B cell (primary cell): ENCODE measurements around the gene SLC32A1. TPM values are rescaled to one million over a fixed set of nuclear protein-coding genes. Genes with fewer than 3 reads are reported as not detected.

Source experiments
- ATAC-seq: fragments of 200-7000 bp; cut with Tn5 transposase; one replicate; pipeline ENCODE4 v1.10.0; 2021; ENCODE audit warnings: low read depth, mild to moderate bottlenecking, moderate number of reproducible peaks, moderate library complexity
- CTCF ChIA-PET: fragments of 350-600 bp; sonication (Branson Sonifier 250); formaldehyde crosslinking; loops from one replicate; lab custom pipeline; 2021; ENCODE audit warnings: antibody characterized with exemption, inconsistent platforms; lab: Charles Lee
- POLR2A ChIA-PET: fragments of 350-600 bp; sonication (Branson Sonifier 250); formaldehyde crosslinking; loops from one replicate; lab custom pipeline; 2021; ENCODE audit warnings: antibody characterized with exemption; lab: Charles Lee
- DNase-seq: peaks from one replicate; pipeline ENCODE4 v3.0.0; 2013
- H2AFZ ChIP-seq: 2 replicates; pipeline ENCODE4 v1.6.1; 2012; ENCODE audit warnings: mild to moderate bottlenecking, low read depth, low read length; ENCODE audit not compliant: insufficient read depth, poor library complexity, severe bottlenecking
- H3K27ac ChIP-seq, 2 donors: 1 replicate in 1 of 2; 2 replicates in 1 of 2; pipeline ENCODE4 v1.5.1; 2012 to 2013; ENCODE audit warnings: low read length in 2 of 2, mild to moderate bottlenecking in 2 of 2, moderate library complexity in 1 of 2
- H3K27me3 ChIP-seq, 4 experiments: fragments of 200-600 bp in 1 of 4; sonication (generic) in 1 of 4; replicated peaks in 1 of 4; 1 replicate in 2 of 4; 2 replicates in 2 of 4; pipeline versions ENCODE4 v1.6.1 to v1.7.0; 2013 to 2016; ENCODE audit warnings: low read length in 3 of 4, mild to moderate bottlenecking in 2 of 4, mixed read lengths in 1 of 4, moderate library complexity in 1 of 4; ENCODE audit not compliant: insufficient read depth in 4 of 4, control insufficient read depth in 3 of 4; ENCODE audit errors: control extremely low read depth in 1 of 4
- H3K36me3 ChIP-seq, 2 experiments: replicated peaks in 1 of 2; 1 replicate in 1 of 2; 2 replicates in 1 of 2; pipeline versions ENCODE4 v1.6.1 to v1.7.1; 2013; ENCODE audit warnings: low read length in 1 of 2; ENCODE audit not compliant: insufficient read depth in 2 of 2, control insufficient read depth in 1 of 2; ENCODE audit errors: control extremely low read depth in 1 of 2, extremely low read depth in 1 of 2
- H3K4me1 ChIP-seq, 2 donors: fragments of 200-600 bp in 1 of 2; sonication (generic) in 1 of 2; 1 replicate in 1 of 2; 2 replicates in 1 of 2; pipeline versions ENCODE4 v1.5.1 to v1.6.1; 2013 to 2017; ENCODE audit warnings: low read length in 2 of 2; ENCODE audit not compliant: control insufficient read depth in 2 of 2, insufficient read depth in 2 of 2
- H3K4me2 ChIP-seq: replicated peaks from 2 replicates; pipeline ENCODE3; 2012; ENCODE audit warnings: mild to moderate bottlenecking, low read depth, low read length; ENCODE audit not compliant: poor library complexity, severe bottlenecking
- H3K4me3 ChIP-seq, 5 experiments: fragments of 200-600 bp in 1 of 5; sonication (generic) in 1 of 5; 1 replicate in 3 of 5; 2 replicates in 2 of 5; pipeline versions ENCODE4 v1.5.1 to v1.7.0; 2011 to 2016; ENCODE audit warnings: low read length in 4 of 5, mild to moderate bottlenecking in 4 of 5, low read depth in 2 of 5, control low read depth in 1 of 5, moderate library complexity in 1 of 5; ENCODE audit not compliant: insufficient read depth in 1 of 5; ENCODE audit errors: control extremely low read depth in 1 of 5, extremely low read depth in 1 of 5
- H3K79me2 ChIP-seq: fragments of 200-600 bp; sonication (generic); one replicate; pipeline ENCODE4 v1.6.0; 2016; ENCODE audit warnings: low read length; ENCODE audit not compliant: control insufficient read depth, insufficient read depth
- H3K9ac ChIP-seq: fragments of 200-600 bp; sonication (generic); 2 replicates; pipeline ENCODE4 v1.6.1; 2017; ENCODE audit warnings: mild to moderate bottlenecking, low read length, moderate library complexity
- H3K9me3 ChIP-seq, 3 donors: one replicate each; pipeline versions ENCODE4 v1.6.1 to v1.7.1; 2013; ENCODE audit warnings: low read length in 2 of 3; ENCODE audit not compliant: control insufficient read depth in 2 of 3, insufficient read depth in 1 of 3; ENCODE audit errors: control extremely low read depth in 1 of 3
- H4K20me1 ChIP-seq: 2 replicates; pipeline ENCODE4 v1.6.0; 2012; ENCODE audit warnings: mild to moderate bottlenecking, low read length; ENCODE audit not compliant: insufficient read depth, control insufficient read depth, poor library complexity, severe bottlenecking
- H3K27ac Mint-ChIP-seq: one replicate; pipeline ENCODE4 v1.8.0; 2021; ENCODE audit warnings: mixed read lengths
- H3K27me3 Mint-ChIP-seq: one replicate; pipeline ENCODE4 v1.8.0; 2021; ENCODE audit warnings: mixed read lengths
- H3K4me1 Mint-ChIP-seq: one replicate; pipeline ENCODE4 v1.8.0; 2021; ENCODE audit warnings: mixed read lengths
- H3K4me3 Mint-ChIP-seq: one replicate; pipeline ENCODE4 v1.8.0; 2021; ENCODE audit warnings: mixed read lengths
- H3K9me3 Mint-ChIP-seq: one replicate; pipeline ENCODE4 v1.8.0; 2022; ENCODE audit warnings: mixed read lengths; ENCODE audit not compliant: insufficient read depth
- CTCF ChIP-seq: fragments of 200-600 bp; IDR thresholded peaks from one replicate; pipeline ENCODE4 v1.8.0; 2022; ENCODE audit warnings: antibody characterized with exemption, mild to moderate bottlenecking
- EZH2 ChIP-seq: IDR thresholded peaks from 2 replicates; pipeline ENCODE4 v1.6.1; 2012; ENCODE audit warnings: borderline replicate concordance, low read depth, mild to moderate bottlenecking, moderate library complexity, low read length; ENCODE audit not compliant: insufficient read depth, poor library complexity, severe bottlenecking
- WGBS: methylation state at CpG from one replicate; pipeline ENCODE4 v1.1.5; 2013; ENCODE audit warnings: missing lambda C conversion rate; ENCODE audit not compliant: insufficient coverage; 5-methylcytosine and 5-hydroxymethylcytosine counted together
- intact Hi-C: fragments of 100-400 bp; cut with micrococcal nuclease; formaldehyde crosslinking; loops from one replicate; pipeline ENCODE4 v1.10.0; 2022
- polyA plus RNA-seq: library from polyadenylated mRNA; depleted of rRNA; stranded (reverse); fragments of >200 nt; gene quantifications from 2 replicates; pipeline ENCODE4 v1.2.3, GENCODE V29; 2012
- total RNA-seq, 2 donors: library from RNA; stranded (reverse); fragments of 120-200 nt in 1 of 2; gene quantifications; 1 replicate in 1 of 2; 2 replicates in 1 of 2; pipeline versions ENCODE4 v1.2.3 to v1.2.4, GENCODE V29; 2013 to 2022

Gene SLC32A1
- total and polyA plus RNA-seq, 2 donors (not counting 1 experiment from before 2014, with no cell fraction given), result not detected

DNA sequence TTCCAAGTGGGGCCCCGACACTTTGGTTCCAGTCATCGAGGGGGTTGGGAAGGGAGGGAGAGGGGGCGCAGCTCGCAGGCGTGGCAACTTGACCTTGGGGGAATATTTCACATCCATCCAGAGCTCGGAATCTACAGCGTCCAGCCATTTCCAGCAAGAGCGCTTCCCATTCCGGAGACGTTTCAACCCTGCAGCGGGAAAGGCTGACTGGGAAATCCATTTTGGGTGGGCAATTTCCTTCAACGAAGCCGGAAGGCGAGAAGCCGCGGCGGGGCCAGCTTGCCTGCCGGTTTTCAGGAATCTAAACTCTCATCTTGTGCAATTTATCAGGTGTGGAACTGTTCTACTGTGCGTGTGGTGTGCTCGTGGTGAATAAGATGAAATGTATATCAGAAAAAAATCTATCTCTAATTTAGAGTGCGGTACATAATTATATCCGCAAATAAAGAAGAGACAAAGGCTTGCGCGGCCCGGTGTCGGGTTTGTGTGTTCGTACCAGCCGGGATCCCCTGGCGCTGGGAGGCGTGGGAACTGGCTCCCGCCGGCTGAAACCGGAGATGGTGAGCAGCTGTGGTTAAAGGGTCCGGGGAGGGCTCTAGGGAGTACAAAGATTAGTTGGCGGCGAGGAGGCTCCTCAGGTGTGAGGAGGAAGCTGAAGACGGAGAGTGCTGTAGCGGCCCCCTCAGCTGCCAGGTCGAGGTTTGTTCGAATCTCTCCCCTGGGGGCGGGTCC is 4.8 kb downstream of the SLC32A1 start:
- Histone ChIP-seq H3K27ac (no peak overlapping the region), H3K4me3 (no peak overlapping the region), H3K9me3 (peaks cover 0 to 75% (median 21%) of the 10 kb centered on the region in 3 donors), H3K27me3 (peaks cover 0 to 99% (median 91%) of the 10 kb centered on the region in 4 experiments), H3K4me1 (peaks cover 78 to 95% of the 10 kb centered on the region in 2 donors), H2AFZ (no peak overlapping the region), H4K20me1 (no peaks in the 10 kb centered on the region), H3K79me2 (no peaks in the 10 kb centered on the region), H3K9ac (no peak overlapping the region), H3K4me2 (peak overlapping the region; percentile 43), H3K36me3 (no peaks in the 10 kb centered on the region)
- Mint-ChIP-seq H3K9me3 (peaks cover 2% of the 10 kb centered on the region), H3K4me3 (peak overlapping the region; percentile 64), H3K27ac (peak overlapping the region; percentile 69), H3K27me3 (peaks cover 84% of the 10 kb centered on the region), H3K4me1 (peaks cover 66% of the 10 kb centered on the region)
- WGBS, result 1% methylated on average over 25 of the region's 41 CpGs
- TF ChIP-seq CTCF, result no peak
- peak; percentile 97 for TF ChIP-seq EZH2
- ATAC-seq, result no peak
- DNase-seq, result peak; percentile 66
- intact Hi-C loops, result loop anchor here (5.0 kb wide), 1 partner anchor 233 kb away; the partner anchor contains the start of gene DHX35
- CTCF ChIA-PET, result interaction anchor here (0.8 to 3.7 kb wide), 7 partner anchors 15 to 164 kb away, joined by 3 to 14 read pairs (median 3); no protein-coding TSS in a partner anchor
- POLR2A ChIA-PET, result no interaction called here

DNA sequence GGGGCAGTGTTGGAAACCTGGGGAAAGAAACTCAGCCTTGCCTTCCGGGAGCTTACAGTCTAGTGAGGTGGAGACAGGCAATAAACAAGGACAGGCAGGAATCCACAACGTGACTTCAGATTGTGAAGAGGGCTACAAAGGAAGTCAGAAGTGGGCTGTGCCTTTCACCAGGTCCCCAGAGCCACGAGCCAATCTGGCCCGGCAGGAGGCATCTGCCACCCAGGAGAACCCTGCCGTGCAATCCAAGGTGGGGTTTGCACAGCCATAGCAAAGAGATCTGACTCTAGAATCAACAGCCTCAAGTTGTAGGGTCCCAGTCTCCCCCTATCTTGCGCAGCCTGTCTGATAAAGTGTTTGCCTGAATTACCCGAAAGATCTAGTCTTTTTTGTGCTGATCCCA is 5.5 kb downstream of the SLC32A1 start:
- H3K27ac Mint-ChIP-seq, result peak overlapping the region; percentile 79
- intact Hi-C loops, result loop anchor here (2.0 to 5.0 kb wide), 3 partner anchors 19 to 233 kb away; partner anchors contain the start of genes ACTR5 and DHX35
- H3K4me3 Mint-ChIP-seq, result peak overlapping the region; percentile 52

More for the DNA sequence above, 5.5 kb downstream of the SLC32A1 start:
- Histone ChIP-seq H3K27ac (no peak overlapping the region), H3K79me2 (no peaks in the 10 kb centered on the region), H3K36me3 (no peaks in the 10 kb centered on the region), H3K4me2 (peak overlapping the region; percentile 43), H3K9ac (no peak overlapping the region), H3K27me3 (peaks cover 0 to 98% (median 89%) of the 10 kb centered on the region in 4 experiments), H3K4me1 (peaks cover 73 to 88% of the 10 kb centered on the region in 2 donors), H3K4me3 (no peak overlapping the region), H4K20me1 (no peaks in the 10 kb centered on the region), H2AFZ (no peak overlapping the region), H3K9me3 (peaks cover 0 to 70% (median 21%) of the 10 kb centered on the region in 3 donors)
- CTCF ChIA-PET, result interaction anchor here (0.8 to 3.7 kb wide), 8 partner anchors 15 to 165 kb away, joined by 3 to 14 read pairs (median 4); no protein-coding TSS in a partner anchor
- POLR2A ChIA-PET, result no interaction called here
- DNase-seq (peak; percentile 49), ATAC-seq (no peak)
- 19% methylated on average over 7 of the region's 7 CpGs for WGBS
- Mint-ChIP-seq H3K27me3 (peaks cover 87% of the 10 kb centered on the region), H3K4me1 (peaks cover 61% of the 10 kb centered on the region), H3K9me3 (peaks cover 2% of the 10 kb centered on the region)
- TF ChIP-seq CTCF, result no peak
- TF ChIP-seq EZH2, result no peak
